Ascending aorta (tissue), 2 donors: Measurements from ENCODE around the gene HTRA3. TPM values are rescaled to one million over a fixed set of nuclear protein-coding genes. Genes with fewer than 3 reads are reported as not detected.
"Not testable (repeated sequence)": the region's sequence is repeated elsewhere in the genome, so short reads cannot be mapped to it uniquely, and the experiment has no call there.

Experiments used
- DNase-seq, 2 donors: peaks; one replicate each; pipeline ENCODE4 v3.0.0-alpha.2; 2019; ENCODE audit warnings: low spot score in 2 of 2
- H3K27ac ChIP-seq, 2 donors: fragments of 200-600 bp; sonication (generic); one replicate each; pipeline ENCODE4 v1.5.1; 2016 to 2017; ENCODE audit warnings: mild to moderate bottlenecking in 1 of 2
- H3K27me3 ChIP-seq: fragments of 200-600 bp; sonication (generic); one replicate; pipeline ENCODE4 v1.5.1; 2017
- H3K36me3 ChIP-seq, 2 donors: fragments of 200-600 bp; sonication (generic); one replicate each; pipeline ENCODE4 v1.5.1; 2016
- H3K4me1 ChIP-seq, 2 donors: fragments of 200-600 bp; sonication (generic); one replicate each; pipeline ENCODE4 v1.5.1; 2016 to 2017; ENCODE audit warnings: mild to moderate bottlenecking in 1 of 2
- H3K4me3 ChIP-seq, 2 donors: fragments of 200-600 bp; sonication (generic); one replicate each; pipeline ENCODE4 v1.5.1; 2016 to 2017; ENCODE audit warnings: mild to moderate bottlenecking in 1 of 2
- H3K9me3 ChIP-seq, 2 donors: fragments of 200-600 bp; sonication (generic); one replicate each; pipeline ENCODE4 v1.5.1; 2016
- intact Hi-C: fragments of 100-400 bp; cut with DNase I; formaldehyde crosslinking; loops from one replicate; pipeline ENCODE4 v1.15.1; 2023
- total RNA-seq: library from RNA; depleted of rRNA; stranded (reverse); fragments of >200 nt; gene quantifications from one replicate; pipeline ENCODE4 v1.1.0, GENCODE V29; 2016
- TF ChIP-seq, protein P1 (sequence below), 3 experiments: fragments of 200-600 bp in 2 of 3; fragments of 450-650 bp in 1 of 3; sonication (generic) in 2 of 3; IDR thresholded peaks; one replicate each; pipeline ENCODE4 v1.5.1; 2016 to 2019; ENCODE audit warnings: antibody characterized with exemption in 3 of 3, mild to moderate bottlenecking in 1 of 3, moderate library complexity in 1 of 3

HTRA3 gene
- total RNA-seq, 1 donor from 2014 or later = 52.6 TPM

DNA sequence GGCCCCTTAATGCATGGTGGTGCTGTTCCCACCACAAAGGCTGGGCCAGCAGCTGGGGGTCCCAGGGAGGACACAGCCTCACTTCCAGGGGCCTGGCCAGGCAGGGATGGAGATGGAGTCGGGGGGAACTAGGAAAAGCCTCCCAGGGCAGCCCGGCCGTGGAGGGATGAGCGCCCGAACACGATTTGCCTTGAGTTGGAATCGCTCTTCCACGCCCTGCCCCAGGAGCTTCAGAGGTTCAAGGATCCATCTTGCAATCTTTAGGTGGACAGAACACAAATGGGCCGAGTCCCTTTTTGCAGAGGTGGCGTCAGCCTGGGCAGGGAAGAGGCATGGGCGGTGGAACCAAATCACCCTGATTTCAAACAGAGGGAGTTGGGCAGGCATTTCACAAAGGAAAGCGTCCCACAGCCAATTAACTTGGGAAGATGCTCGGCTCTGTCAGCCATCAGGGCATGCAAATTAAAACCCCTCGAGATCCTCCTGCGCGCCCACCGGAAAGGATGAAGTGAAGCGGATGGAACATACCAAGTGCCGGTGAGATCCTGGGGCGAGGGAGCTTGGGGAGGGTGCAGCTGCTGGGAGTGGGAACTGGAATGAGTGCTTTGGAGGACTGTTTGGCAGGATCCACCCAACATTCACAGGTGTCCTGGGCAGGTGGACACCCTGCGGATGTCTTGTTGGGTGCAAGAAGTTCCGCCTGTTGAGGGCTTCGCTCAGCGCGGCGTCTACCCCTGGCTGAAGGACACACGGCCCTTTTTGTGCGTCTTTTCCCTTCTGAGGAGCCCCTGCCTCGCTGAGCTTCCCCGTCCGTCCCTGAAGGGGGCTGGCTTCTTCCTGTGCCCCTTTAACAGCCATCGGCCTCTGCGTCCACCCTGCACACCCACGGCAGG is 75.7 kb downstream of the HTRA3 start:
- DNase-seq = peak in 1 of 2 donors; percentile 51
- Histone ChIP-seq H3K36me3 (no peaks in the 10 kb centered on the region), H3K9me3 (no peaks in the 10 kb centered on the region), H3K27ac (no peak overlapping the region), H3K4me1 (peaks cover 11% of the 10 kb centered on the region in 2 donors), H3K27me3 (no peaks in the 10 kb centered on the region), H3K4me3 (no peak overlapping the region)
- TF ChIP-seq, protein P1, sequence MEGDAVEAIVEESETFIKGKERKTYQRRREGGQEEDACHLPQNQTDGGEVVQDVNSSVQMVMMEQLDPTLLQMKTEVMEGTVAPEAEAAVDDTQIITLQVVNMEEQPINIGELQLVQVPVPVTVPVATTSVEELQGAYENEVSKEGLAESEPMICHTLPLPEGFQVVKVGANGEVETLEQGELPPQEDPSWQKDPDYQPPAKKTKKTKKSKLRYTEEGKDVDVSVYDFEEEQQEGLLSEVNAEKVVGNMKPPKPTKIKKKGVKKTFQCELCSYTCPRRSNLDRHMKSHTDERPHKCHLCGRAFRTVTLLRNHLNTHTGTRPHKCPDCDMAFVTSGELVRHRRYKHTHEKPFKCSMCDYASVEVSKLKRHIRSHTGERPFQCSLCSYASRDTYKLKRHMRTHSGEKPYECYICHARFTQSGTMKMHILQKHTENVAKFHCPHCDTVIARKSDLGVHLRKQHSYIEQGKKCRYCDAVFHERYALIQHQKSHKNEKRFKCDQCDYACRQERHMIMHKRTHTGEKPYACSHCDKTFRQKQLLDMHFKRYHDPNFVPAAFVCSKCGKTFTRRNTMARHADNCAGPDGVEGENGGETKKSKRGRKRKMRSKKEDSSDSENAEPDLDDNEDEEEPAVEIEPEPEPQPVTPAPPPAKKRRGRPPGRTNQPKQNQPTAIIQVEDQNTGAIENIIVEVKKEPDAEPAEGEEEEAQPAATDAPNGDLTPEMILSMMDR (IDR thresholded peaks at IDR 0.05) = no peak
- intact Hi-C loops = no loop called here

DNA sequence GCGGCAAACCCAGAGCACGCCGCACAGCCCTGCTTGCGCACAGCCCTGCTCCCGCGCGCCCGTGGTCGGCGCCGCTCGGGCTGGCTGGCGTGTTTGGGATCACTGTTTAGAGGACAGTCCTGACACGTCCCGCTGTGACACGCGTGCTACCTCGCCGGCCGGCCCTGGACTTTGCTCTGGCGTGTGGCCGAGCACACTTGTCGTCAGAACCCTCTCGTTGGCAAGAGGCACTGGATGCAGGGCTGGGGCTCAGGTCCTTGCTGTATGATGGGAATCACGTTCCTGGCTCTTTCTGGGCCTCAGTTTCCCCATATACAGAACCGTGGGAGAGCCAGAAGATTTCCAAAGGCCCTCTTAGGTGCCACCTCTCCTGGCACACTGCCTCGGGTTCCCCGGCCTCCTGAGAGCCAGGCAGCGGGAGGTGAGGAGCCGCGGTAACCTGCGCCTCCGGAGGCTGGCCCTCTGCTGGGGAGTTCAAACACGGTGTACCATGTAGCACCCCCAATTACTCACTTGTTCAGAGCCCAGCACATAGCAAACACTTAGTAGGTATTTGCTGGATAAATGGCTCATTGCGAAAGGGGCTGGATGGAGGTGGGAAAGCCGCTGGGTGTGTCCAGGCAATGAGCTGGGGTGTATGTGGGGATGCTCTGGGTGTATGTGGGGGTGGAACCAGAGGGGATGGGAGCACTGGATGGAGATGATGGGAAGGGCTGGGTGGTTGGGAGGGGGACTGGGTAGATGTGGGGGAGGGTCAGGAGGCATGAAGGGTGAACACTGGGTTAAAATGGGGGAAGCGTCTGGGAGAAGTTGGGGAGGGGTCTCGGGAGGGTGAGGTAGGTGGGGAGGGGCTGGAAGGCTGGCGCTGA is 76.6 kb downstream of the HTRA3 start:
- intact Hi-C loops = no loop called here
- no peaks in the 10 kb centered on the region for H3K9me3 ChIP-seq
- H3K27ac ChIP-seq = no peak overlapping the region
- no peaks in the 10 kb centered on the region for H3K27me3 ChIP-seq
- no peaks in the 10 kb centered on the region for H3K36me3 ChIP-seq
- peak in 1 of 2 donors; percentile 46 for DNase-seq
- peaks cover 5 to 7% of the 10 kb centered on the region in 2 donors for H3K4me1 ChIP-seq
- TF ChIP-seq, protein P1 (IDR thresholded peaks at IDR 0.05) = no peak
- no peak overlapping the region for H3K4me3 ChIP-seq

DNA sequence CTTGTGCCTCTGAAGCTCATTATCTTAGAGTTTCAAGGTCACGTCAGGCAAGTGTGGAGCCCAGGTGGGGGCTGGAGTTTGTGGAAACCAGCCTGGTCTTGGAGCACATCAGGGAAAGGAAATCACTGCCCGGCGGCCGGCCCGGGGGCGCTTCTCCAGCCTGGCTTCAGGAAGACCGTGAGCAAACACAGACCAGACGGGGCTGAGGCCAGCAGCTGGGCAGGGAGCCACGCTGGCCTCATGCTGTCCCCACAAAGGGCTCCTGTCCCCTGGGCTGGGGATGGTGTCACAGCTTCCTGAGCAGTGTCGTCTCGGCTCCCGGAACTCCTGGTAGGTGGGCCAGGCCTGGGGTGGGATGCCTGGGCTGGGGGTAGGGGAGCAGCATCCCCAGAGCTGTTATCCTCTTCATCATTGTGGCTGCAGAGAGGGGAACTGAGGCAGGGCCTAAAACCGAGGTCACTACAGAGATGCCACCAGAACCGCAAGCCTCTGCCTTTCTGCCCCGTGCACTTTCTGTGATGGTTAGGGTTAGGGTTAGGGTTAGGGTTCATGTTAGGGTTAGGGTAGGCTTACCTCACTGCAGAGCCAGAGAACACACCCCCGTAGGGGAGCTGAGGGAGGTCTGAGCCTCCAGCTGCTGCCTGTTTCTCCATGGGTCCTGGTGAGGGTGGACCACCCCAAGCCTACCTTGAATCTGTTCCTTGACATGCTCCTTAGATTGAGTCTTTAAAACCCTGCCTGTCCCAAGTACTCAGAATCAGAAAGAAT is 77.5 kb downstream of the HTRA3 start:
- no peaks in the 10 kb centered on the region for H3K9me3 ChIP-seq
- no peak overlapping the region for H3K27ac ChIP-seq
- no peak overlapping the region for H3K4me3 ChIP-seq
- peaks cover 5 to 12% of the 10 kb centered on the region in 2 donors for H3K4me1 ChIP-seq
- no peaks in the 10 kb centered on the region for H3K36me3 ChIP-seq
- peak in 1 of 2 donors; percentile 61 for DNase-seq
- H3K27me3 ChIP-seq = no peaks in the 10 kb centered on the region
- TF ChIP-seq, protein P1 (IDR thresholded peaks at IDR 0.05) = no peak
- intact Hi-C loops = no loop called here

DNA sequence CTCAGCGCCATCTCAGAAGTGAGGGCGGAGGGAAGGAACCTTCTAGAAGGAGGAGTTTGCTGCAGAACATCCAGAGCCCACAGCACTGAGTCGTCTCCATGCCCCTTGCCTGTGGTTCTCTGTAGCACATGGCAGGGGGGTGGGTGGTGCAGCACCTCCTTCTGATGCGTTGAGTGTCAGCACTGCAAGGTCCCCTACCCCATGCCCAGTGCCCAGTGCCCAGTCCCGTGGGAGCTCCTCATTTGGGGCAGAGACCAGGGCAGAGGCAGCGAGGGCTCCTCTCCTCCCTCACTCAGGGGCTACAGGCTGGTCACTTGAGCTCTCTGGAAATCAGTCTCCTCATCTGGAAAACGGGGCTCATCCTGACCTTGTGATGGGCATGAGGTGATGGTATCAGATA is 78.1 kb downstream of the HTRA3 start:
- H3K27me3 ChIP-seq = no peaks in the 10 kb centered on the region
- H3K36me3 ChIP-seq = no peaks in the 10 kb centered on the region
- no peak for DNase-seq
- peaks cover 5 to 16% of the 10 kb centered on the region in 2 donors for H3K4me1 ChIP-seq
- H3K27ac ChIP-seq = no peak overlapping the region
- H3K9me3 ChIP-seq = no peaks in the 10 kb centered on the region
- intact Hi-C loops = no loop called here
- no peak overlapping the region for H3K4me3 ChIP-seq
- TF ChIP-seq, protein P1 (IDR thresholded peaks at IDR 0.05) = no peak

DNA sequence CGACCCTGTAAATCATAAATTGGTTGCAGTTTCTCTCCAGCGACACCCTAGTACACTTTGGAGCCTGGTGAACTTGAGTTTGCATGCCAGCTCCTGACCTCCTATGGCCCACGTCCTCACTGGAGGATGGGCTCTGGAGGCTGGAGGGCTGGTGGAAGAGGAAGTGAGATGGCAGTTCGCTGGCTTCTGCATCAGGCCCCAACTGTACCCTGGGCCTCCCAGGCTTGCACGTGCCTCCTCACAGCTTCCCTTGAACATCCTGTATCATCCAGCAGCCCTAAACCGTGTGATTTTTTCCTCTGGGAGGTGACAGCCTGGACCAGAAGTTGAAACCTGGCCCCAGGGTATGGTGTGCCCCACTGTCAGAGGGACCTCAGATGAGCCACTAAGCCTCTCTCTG is 78.5 kb downstream of the HTRA3 start:
- H3K4me1 ChIP-seq = peaks cover 5 to 16% of the 10 kb centered on the region in 2 donors
- intact Hi-C loops = no loop called here
- no peak overlapping the region for H3K4me3 ChIP-seq
- no peaks in the 10 kb centered on the region for H3K36me3 ChIP-seq
- TF ChIP-seq, protein P1 (IDR thresholded peaks at IDR 0.05) = no peak
- no peak overlapping the region for H3K27ac ChIP-seq
- no peaks in the 10 kb centered on the region for H3K27me3 ChIP-seq
- no peaks in the 10 kb centered on the region for H3K9me3 ChIP-seq
- peak in 1 of 2 donors; percentile 22 for DNase-seq

DNA sequence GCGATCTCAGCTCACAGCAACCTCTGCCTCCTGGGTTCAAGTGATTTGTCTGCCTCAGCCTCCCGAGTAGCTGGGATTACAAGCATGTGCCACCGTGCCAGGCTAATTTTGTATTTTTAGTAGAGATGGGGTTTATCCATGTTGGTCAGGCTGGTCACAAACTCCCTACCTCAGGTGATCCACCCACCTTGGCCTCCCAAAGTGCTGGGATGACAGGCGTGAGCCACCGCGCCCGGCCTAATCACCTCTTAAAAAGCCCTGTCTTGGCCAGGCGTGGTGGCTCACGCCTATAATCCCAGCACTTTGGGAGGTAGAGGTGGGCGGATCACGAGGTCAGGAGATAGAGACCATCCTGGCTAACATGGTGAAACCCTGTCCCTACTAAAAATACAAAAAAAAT is 79.7 kb downstream of the HTRA3 start:
- H3K4me1 ChIP-seq = peaks cover 5 to 16% of the 10 kb centered on the region in 2 donors

More for the DNA sequence above, 79.7 kb downstream of the HTRA3 start:
- H3K36me3 ChIP-seq, H3K9me3 ChIP-seq, intact Hi-C loops, H3K4me3 ChIP-seq, H3K27me3 ChIP-seq, H3K27ac ChIP-seq: not testable (repeated sequence)
- peak in 1 of 2 donors; percentile 54 for DNase-seq
